GM12864 (cell line): ENCODE measurements around the gene ELAVL2.

Experiments
- DNase-seq: peaks from one replicate; pipeline ENCODE4 v3.0.0-alpha.2; 2011; ENCODE audit warnings: low read depth
- H3K4me3 ChIP-seq: 2 replicates; pipeline ENCODE4 v1.5.1; 2011; ENCODE audit warnings: mild to moderate bottlenecking, low read depth, low read length, control low read depth
- CTCF ChIP-seq: IDR thresholded peaks from 2 replicates; pipeline ENCODE4 v1.5.1; 2011; ENCODE audit warnings: low read depth, mild to moderate bottlenecking, moderate library complexity, low read length, control low read depth, inconsistent platforms; ENCODE audit errors: missing control alignments

Gene ELAVL2

GRCh38 chr9:23663536-23663935 is 162.5 kb downstream of the ELAVL2 start:
- no peak for TF ChIP-seq CTCF
- no peak overlapping the region for H3K4me3 ChIP-seq
- DNase-seq, result no peak

- TF ChIP-seq CTCF, result no peak
- no peak for DNase-seq
These were observed 162.9 kb downstream of the ELAVL2 start for GRCh38 chr9:23663125-23663524.

GRCh38 chr9:23662320-23662719 is 163.7 kb downstream of the ELAVL2 start:
- DNase-seq, result no peak
- no peak for TF ChIP-seq CTCF
- no peak overlapping the region for H3K4me3 ChIP-seq

More at GRCh38 chr9:23663125-23663524, 162.9 kb downstream of the ELAVL2 start:
- H3K4me3 ChIP-seq, result no peak overlapping the region

- DNase-seq, result no peak
- H3K4me3 ChIP-seq, result no peak overlapping the region
- no peak for TF ChIP-seq CTCF
These were observed 166.6 kb downstream of the ELAVL2 start for GRCh38 chr9:23659346-23660006.

GRCh38 chr9:23658376-23659258 is 167.4 kb downstream of the ELAVL2 start:
- no peak for DNase-seq
- no peak for TF ChIP-seq CTCF

GRCh38 chr9:23651051-23651450 is 175.0 kb downstream of the ELAVL2 start:
- H3K4me3 ChIP-seq, result no peak overlapping the region
- no peak for DNase-seq
- no peak for TF ChIP-seq CTCF

More at GRCh38 chr9:23658376-23659258, 167.4 kb downstream of the ELAVL2 start:
- no peak overlapping the region for H3K4me3 ChIP-seq
